Subcutaneous adipose tissue (tissue), 4 donors: Measurements from ENCODE around the gene MUC5AC. TPM values are rescaled to one million over a fixed set of nuclear protein-coding genes. Genes with fewer than 3 reads are reported as not detected.

ENCODE experiments used
- total RNA-seq, 4 donors: library from RNA; depleted of rRNA; stranded (reverse); fragments of >200 nt; gene quantifications; one replicate each; pipeline ENCODE4 v1.1.0, GENCODE V29; 2016
- TF ChIP-seq, protein P1 (sequence below): fragments of 450-650 bp; IDR thresholded peaks from one replicate; pipeline ENCODE4 v1.5.1; 2016; ENCODE audit warnings: low read depth, mild to moderate bottlenecking, control low read depth, antibody characterized with exemption, moderate library complexity

MUC5AC gene
- total RNA-seq, 4 donors from 2014 or later, result not detected

DNA sequence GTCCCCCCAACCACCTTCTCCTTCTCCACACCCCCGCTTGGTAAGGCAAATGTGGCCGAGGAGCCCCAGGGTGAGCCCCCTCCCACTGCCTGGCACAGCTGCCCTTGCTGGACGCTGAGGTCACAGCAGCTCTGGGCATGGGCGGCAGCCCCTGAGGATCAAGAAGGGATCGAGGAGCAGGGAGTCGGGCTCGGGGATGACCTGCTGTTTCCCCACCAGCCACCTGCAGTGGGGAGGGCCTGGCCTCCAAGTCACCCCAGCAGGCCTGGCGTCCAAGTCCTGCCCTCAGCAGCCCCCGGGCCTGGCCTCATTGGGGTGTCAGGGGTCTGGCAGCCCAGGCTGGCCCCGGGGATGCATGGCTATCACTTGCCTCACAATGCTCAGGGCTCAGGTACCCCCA is 23.7 kb downstream of the MUC5AC start:
- TF ChIP-seq, protein P1, sequence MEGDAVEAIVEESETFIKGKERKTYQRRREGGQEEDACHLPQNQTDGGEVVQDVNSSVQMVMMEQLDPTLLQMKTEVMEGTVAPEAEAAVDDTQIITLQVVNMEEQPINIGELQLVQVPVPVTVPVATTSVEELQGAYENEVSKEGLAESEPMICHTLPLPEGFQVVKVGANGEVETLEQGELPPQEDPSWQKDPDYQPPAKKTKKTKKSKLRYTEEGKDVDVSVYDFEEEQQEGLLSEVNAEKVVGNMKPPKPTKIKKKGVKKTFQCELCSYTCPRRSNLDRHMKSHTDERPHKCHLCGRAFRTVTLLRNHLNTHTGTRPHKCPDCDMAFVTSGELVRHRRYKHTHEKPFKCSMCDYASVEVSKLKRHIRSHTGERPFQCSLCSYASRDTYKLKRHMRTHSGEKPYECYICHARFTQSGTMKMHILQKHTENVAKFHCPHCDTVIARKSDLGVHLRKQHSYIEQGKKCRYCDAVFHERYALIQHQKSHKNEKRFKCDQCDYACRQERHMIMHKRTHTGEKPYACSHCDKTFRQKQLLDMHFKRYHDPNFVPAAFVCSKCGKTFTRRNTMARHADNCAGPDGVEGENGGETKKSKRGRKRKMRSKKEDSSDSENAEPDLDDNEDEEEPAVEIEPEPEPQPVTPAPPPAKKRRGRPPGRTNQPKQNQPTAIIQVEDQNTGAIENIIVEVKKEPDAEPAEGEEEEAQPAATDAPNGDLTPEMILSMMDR, result no peak

DNA sequence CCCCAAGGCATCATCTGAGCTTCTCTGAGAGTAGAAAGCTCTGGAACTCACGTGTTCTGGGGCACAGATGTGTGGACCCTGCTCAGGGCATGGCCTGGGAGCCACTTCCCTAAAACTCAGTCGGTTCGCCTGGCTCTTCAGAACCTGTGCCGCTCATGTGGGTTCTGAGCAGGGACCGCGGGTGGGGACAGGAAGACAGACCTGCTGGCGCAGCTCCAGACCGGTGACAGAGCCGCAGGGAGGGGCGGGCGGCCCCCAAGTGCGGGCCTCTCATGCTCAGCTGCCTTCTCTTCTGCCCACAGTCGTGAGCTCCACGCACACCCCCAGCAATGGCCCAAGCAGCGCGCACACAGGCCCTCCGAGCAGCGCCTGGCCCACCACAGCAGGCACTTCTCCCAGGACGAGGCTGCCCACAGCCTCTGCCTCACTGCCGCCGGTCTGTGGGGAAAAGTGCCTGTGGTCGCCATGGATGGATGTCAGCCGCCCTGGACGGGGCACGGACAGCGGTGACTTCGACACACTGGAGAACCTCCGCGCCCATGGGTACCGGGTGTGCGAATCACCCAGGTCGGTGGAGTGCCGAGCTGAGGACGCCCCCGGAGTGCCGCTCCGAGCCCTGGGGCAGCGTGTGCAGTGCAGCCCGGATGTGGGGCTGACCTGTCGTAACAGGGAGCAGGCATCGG is 24.2 kb downstream of the MUC5AC start:
- TF ChIP-seq, protein P1, result no peak

DNA sequence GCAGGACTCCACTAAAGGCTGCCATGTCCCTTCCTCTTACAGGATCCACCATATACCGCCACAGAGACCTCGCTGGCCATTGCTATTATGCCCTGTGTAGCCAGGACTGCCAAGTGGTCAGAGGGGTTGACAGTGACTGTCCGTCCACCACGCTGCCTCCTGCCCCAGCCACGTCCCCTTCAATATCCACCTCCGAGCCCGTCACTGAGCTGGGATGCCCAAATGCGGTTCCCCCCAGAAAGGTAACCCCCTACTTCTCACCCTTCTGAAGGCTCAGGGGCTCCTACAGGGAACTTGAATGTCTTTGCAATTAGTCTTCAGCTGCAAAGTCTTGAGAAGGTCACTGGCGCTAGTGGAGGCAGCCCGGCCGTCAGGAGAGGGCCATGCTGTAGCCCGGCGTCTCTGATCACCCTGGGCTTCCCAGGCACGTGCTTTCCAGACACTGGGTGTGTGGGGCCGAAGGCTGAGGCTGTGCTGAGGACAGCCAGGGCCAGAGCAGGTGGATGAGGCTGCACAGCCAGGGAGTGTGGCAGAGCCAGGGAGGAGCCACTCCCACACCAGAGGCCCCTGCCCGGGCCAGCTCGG is 35.1 kb downstream of the MUC5AC start:
- TF ChIP-seq, protein P1, result no peak

- TF ChIP-seq, protein P1, result no peak
These were observed 35.8 kb downstream of the MUC5AC start for GRCh38 chr11:1193326-1194230.

- TF ChIP-seq, protein P1, result no peak
These were observed 36.7 kb downstream of the MUC5AC start for GRCh38 chr11:1194231-1194976.

DNA sequence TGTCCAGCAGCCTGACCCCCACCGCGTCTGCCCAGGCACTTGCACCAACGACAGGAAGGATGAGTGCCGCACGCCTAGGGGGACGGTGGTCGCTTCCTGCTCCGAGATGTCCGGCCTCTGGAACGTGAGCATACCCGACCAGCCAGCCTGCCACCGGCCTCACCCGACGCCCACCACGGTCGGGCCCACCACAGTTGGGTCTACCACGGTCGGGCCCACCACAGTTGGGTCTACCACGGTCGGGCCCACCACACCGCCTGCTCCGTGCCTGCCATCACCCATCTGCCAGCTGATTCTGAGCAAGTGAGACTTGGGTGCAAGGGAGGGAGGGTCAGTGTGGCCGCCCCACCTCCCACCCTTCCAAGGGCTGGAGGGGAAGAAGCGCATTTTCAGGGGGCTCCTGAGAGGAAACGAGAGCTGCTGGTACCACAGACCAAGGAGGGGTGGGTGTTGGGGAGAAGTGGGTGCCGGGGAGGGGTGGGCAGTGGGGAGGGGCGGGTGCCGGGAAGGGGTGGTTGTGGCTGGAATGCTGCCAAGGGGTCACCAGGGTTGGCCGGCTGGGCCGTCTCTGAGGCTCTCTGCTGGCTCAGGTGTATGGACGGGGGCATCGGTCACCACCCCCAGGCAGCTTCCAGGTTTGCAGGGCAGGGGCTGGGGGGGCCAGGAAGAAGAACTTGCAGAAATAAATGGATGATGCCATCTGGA is 37.4 kb downstream of the MUC5AC start:
- TF ChIP-seq, protein P1, result no peak
